Right cardiac atrium (tissue), 5 donors: ENCODE data around the gene RELL1. TPM values are rescaled to one million over a fixed set of nuclear protein-coding genes. Genes with fewer than 3 reads are reported as not detected.

Source experiments
- ATAC-seq, 2 donors: fragments of 200-7000 bp; cut with Tn5 transposase; one replicate each; pipeline versions ENCODE4 v1.8.0 to v1.9.1; 2020; ENCODE audit warnings: moderate library complexity in 2 of 2, mild to moderate bottlenecking in 1 of 2
- DNase-seq, 3 donors: peaks; one replicate each; pipeline ENCODE4 v3.0.0-alpha.2; 2020
- H3K27ac ChIP-seq: one replicate; pipeline ENCODE4 v1.5.1; 2013; ENCODE audit warnings: mild to moderate bottlenecking, low read length, control low read depth, moderate library complexity
- H3K27me3 ChIP-seq: one replicate; pipeline ENCODE4 v1.6.1; 2013; ENCODE audit not compliant: control insufficient read depth, insufficient read depth
- H3K4me1 ChIP-seq: one replicate; pipeline ENCODE4 v1.6.1; 2013; ENCODE audit warnings: low read length; ENCODE audit not compliant: control insufficient read depth, insufficient read depth
- H3K4me3 ChIP-seq: one replicate; pipeline ENCODE4 v1.5.1; 2013; ENCODE audit warnings: low read length, control low read depth
- H3K9me3 ChIP-seq: one replicate; pipeline ENCODE4 v1.6.1; 2013; ENCODE audit warnings: low read length; ENCODE audit not compliant: control insufficient read depth
- WGBS: extraction: QIAGEN DNeasy Blood & Tissue Kit; methylation state at CpG from one replicate; pipeline ENCODE4 v1.1.7; 2013; 5-methylcytosine and 5-hydroxymethylcytosine counted together
- intact Hi-C, 4 donors: fragments of 100-400 bp; cut with DNase I; formaldehyde crosslinking; loops; one replicate each; pipeline versions ENCODE4 v1.11.0 to v1.14.0; 2022 to 2023
- polyA plus RNA-seq: library from polyadenylated mRNA; stranded (reverse); fragments of 200-250 nt; gene quantifications from one replicate; pipeline ENCODE4 v1.2.3, GENCODE V29; 2013
- total RNA-seq, 4 donors: library from RNA; stranded (reverse); fragmentation: NEBNext Ultra II Directional; extraction: Animal tissue kit (Norgen Biotek cat#: 25700); gene quantifications; one replicate each; pipeline ENCODE4 v1.2.1, GENCODE V29; 2021
- donor health status: healthy with polysubstance abuse.
- donor health status: DM: no; HTN: yes; CAD: no.
- donor health status: DM: no; HTN: no; CAD: no.
- donor health status: DM: no; HTN: yes; CAD: no; lungs with severe emphysema.
- donor health status: DM: yes; HTN: yes; CAD: no.

The RELL1 gene
- total and polyA plus RNA-seq, 5 donors: 2.1 to 31.1 (median 19.3) TPM

- 89% methylated on average over 6 of the region's 6 CpGs for WGBS
- intact Hi-C loops: no loop called here
- H3K27ac ChIP-seq: no peak overlapping the region
These were observed 51.0 kb downstream of the RELL1 start for GRCh38 chr4:37635155-37635554.

GRCh38 chr4:37634180-37634579 is 52.0 kb downstream of the RELL1 start:
- intact Hi-C loops: no loop called here
- DNase-seq: no peak
- Histone ChIP-seq H3K4me3 (no peak overlapping the region), H3K9me3 (no peaks in the 10 kb centered on the region), H3K4me1 (peaks cover 2% of the 10 kb centered on the region), H3K27me3 (no peaks in the 10 kb centered on the region), H3K27ac (no peak overlapping the region)
- no peak for ATAC-seq
- 84% methylated on average over 4 of the region's 4 CpGs for WGBS

More at GRCh38 chr4:37635155-37635554, 51.0 kb downstream of the RELL1 start:
- Histone ChIP-seq H3K9me3 (no peaks in the 10 kb centered on the region), H3K4me1 (peaks cover 2% of the 10 kb centered on the region), H3K4me3 (no peak overlapping the region), H3K27me3 (no peaks in the 10 kb centered on the region)
- no peak for DNase-seq
- ATAC-seq: no peak

- intact Hi-C loops: no loop called here
- H3K27ac ChIP-seq: no peak overlapping the region
- H3K4me3 ChIP-seq: no peak overlapping the region
- H3K4me1 ChIP-seq: peaks cover 2% of the 10 kb centered on the region
- H3K9me3 ChIP-seq: no peaks in the 10 kb centered on the region
- DNase-seq: no peak
- ATAC-seq: no peak
- H3K27me3 ChIP-seq: no peaks in the 10 kb centered on the region
- 86% methylated on average over 3 of the region's 3 CpGs for WGBS
These were observed 53.3 kb downstream of the RELL1 start for GRCh38 chr4:37632836-37633235.

GRCh38 chr4:37631551-37631950 is 54.6 kb downstream of the RELL1 start:
- intact Hi-C loops: no loop called here
- Histone ChIP-seq H3K9me3 (no peaks in the 10 kb centered on the region), H3K27ac (no peak overlapping the region), H3K4me3 (no peak overlapping the region), H3K4me1 (peaks cover 2% of the 10 kb centered on the region), H3K27me3 (no peaks in the 10 kb centered on the region)
- no peak for ATAC-seq
- WGBS: 44% methylated on average over 2 of the region's 2 CpGs
- peak in 2 of 3 donors; percentile 41 to 85 for DNase-seq

GRCh38 chr4:37629713-37630112 is 56.5 kb downstream of the RELL1 start:
- whole genome bisulfite sequencing: 81% methylated on average over 6 of the region's 6 CpGs

GRCh38 chr4:37628977-37629609 is 57.1 kb downstream of the RELL1 start:
- DNase-seq (no peak), ATAC-seq (peak in 1 of 2 donors; percentile 69)
- intact Hi-C loops: loop anchor here in 1 of 4 donors (10.0 kb wide), 1 partner anchor 56 kb away; the partner anchor contains the start of gene RELL1
- Histone ChIP-seq H3K4me1 (peaks cover 2% of the 10 kb centered on the region), H3K27ac (no peak overlapping the region), H3K4me3 (no peak overlapping the region), H3K9me3 (no peaks in the 10 kb centered on the region), H3K27me3 (no peaks in the 10 kb centered on the region)
- WGBS: 59% methylated on average over 4 of the region's 4 CpGs

More at GRCh38 chr4:37629713-37630112, 56.5 kb downstream of the RELL1 start:
- Histone ChIP-seq H3K27me3 (no peaks in the 10 kb centered on the region), H3K9me3 (no peaks in the 10 kb centered on the region), H3K27ac (no peak overlapping the region), H3K4me1 (peaks cover 2% of the 10 kb centered on the region), H3K4me3 (no peak overlapping the region)
- DNase-seq: no peak
- intact Hi-C loops: loop anchor here in 1 of 4 donors (10.0 kb wide), 1 partner anchor 55 kb away; the partner anchor contains the start of gene RELL1
- ATAC-seq: no peak

GRCh38 chr4:37627263-37627662 is 58.9 kb downstream of the RELL1 start:
- WGBS: 74% methylated on average over 3 of the region's 3 CpGs
- no peaks in the 10 kb centered on the region for H3K27me3 ChIP-seq
- H3K27ac ChIP-seq: no peak overlapping the region
- ATAC-seq: no peak
- no peak overlapping the region for H3K4me3 ChIP-seq
- peaks cover 3% of the 10 kb centered on the region for H3K4me1 ChIP-seq
- intact Hi-C loops: loop anchor here in 1 of 4 donors (10.0 kb wide), 1 partner anchor 58 kb away; the partner anchor contains the start of gene RELL1
- no peak for DNase-seq
- no peaks in the 10 kb centered on the region for H3K9me3 ChIP-seq

- DNase-seq: no peak
- no peaks in the 10 kb centered on the region for H3K9me3 ChIP-seq
- no peak overlapping the region for H3K27ac ChIP-seq
- H3K4me3 ChIP-seq: no peak overlapping the region
- ATAC-seq: no peak
- H3K4me1 ChIP-seq: peaks cover 3% of the 10 kb centered on the region
- WGBS: 94% methylated on average over 1 of the region's 1 CpG
- intact Hi-C loops: loop anchor here in 1 of 4 donors (10.0 kb wide), 1 partner anchor 59 kb away; the partner anchor contains the start of gene RELL1
- H3K27me3 ChIP-seq: no peaks in the 10 kb centered on the region
These were observed 60.7 kb downstream of the RELL1 start for GRCh38 chr4:37625499-37625898.

- no peak for DNase-seq
- 51% methylated on average over 8 of the region's 8 CpGs for WGBS
- H3K4me1 ChIP-seq: peaks cover 3% of the 10 kb centered on the region
- no peak overlapping the region for H3K4me3 ChIP-seq
- H3K27ac ChIP-seq: no peak overlapping the region
- intact Hi-C loops: loop anchor here in 1 of 4 donors (10.0 kb wide), 1 partner anchor 61 kb away; the partner anchor contains the start of gene RELL1
- no peaks in the 10 kb centered on the region for H3K27me3 ChIP-seq
- no peak for ATAC-seq
- H3K9me3 ChIP-seq: no peaks in the 10 kb centered on the region
These were observed 62.2 kb downstream of the RELL1 start for GRCh38 chr4:37623940-37624339.

GRCh38 chr4:37623125-37623524 is 63.1 kb downstream of the RELL1 start:
- WGBS: 60% methylated on average over 4 of the region's 4 CpGs
- peaks cover 3% of the 10 kb centered on the region for H3K4me1 ChIP-seq
- no peak overlapping the region for H3K4me3 ChIP-seq
- intact Hi-C loops: loop anchor here in 1 of 4 donors (10.0 kb wide), 1 partner anchor 62 kb away; the partner anchor contains the start of gene RELL1
- no peaks in the 10 kb centered on the region for H3K27me3 ChIP-seq
- H3K27ac ChIP-seq: no peak overlapping the region
- DNase-seq: no peak
- peak; percentile 54 to 59 for ATAC-seq
- no peaks in the 10 kb centered on the region for H3K9me3 ChIP-seq

- ATAC-seq: no peak
- DNase-seq: no peak
- no peak overlapping the region for H3K4me3 ChIP-seq
- H3K27me3 ChIP-seq: no peaks in the 10 kb centered on the region
- H3K4me1 ChIP-seq: peaks cover 3% of the 10 kb centered on the region
- H3K27ac ChIP-seq: no peak overlapping the region
- H3K9me3 ChIP-seq: no peaks in the 10 kb centered on the region
- intact Hi-C loops: loop anchor here in 1 of 4 donors (10.0 kb wide), 1 partner anchor 65 kb away; the partner anchor contains the start of gene RELL1
These were observed 66.0 kb downstream of the RELL1 start for GRCh38 chr4:37620176-37620575.
